Left hindlimb (tissue), 1 donor: ENCODE data around the gene KCNH3.
A peak's percentile ranks its signal among the peaks of the same experiment; 100 is the strongest.
"Not testable (repeated sequence)": the region's sequence is repeated elsewhere in the genome, so short reads cannot be mapped to it uniquely, and the experiment has no call there.

Source experiments
- DNase-seq: peaks from one replicate; pipeline ENCODE4 v3.0.0-alpha.2; 2018

Gene KCNH3

GRCh38 chr12:49538510-49539403 is at the start of gene KCNH3:
TSS of gene KCNH3 (plus strand) at chr12:49539030. CDS start at chr12:49539417, 387 bp downstream.
- DNase-seq = peak; percentile 84

- no peak for DNase-seq
These were observed 49.7 kb upstream of the KCNH3 start for GRCh38 chr12:49489154-49489553.

GRCh38 chr12:49489720-49490119 is 49.1 kb upstream of the KCNH3 start:
- DNase-seq = no peak

- no peak for DNase-seq
These were observed 47.0 kb upstream of the KCNH3 start for GRCh38 chr12:49491823-49492222.

- DNase-seq = no peak
These were observed 44.9 kb upstream of the KCNH3 start for GRCh38 chr12:49493900-49494299.

GRCh38 chr12:49496417-49497360 is 42.1 kb upstream of the KCNH3 start:
- no peak for DNase-seq

- DNase-seq = no peak
These were observed 36.9 kb upstream of the KCNH3 start for GRCh38 chr12:49501895-49502294.

GRCh38 chr12:49502590-49502989 is 36.2 kb upstream of the KCNH3 start:
- no peak for DNase-seq

GRCh38 chr12:49503674-49504180 is 35.1 kb upstream of the KCNH3 start:
- no peak for DNase-seq

- DNase-seq = no peak
These were observed 33.2 kb upstream of the KCNH3 start for GRCh38 chr12:49505672-49506071.

GRCh38 chr12:49507139-49507538 is 31.7 kb upstream of the KCNH3 start:
- no peak for DNase-seq

GRCh38 chr12:49509681-49510080 is 29.1 kb upstream of the KCNH3 start:
- DNase-seq = not testable (repeated sequence)

- no peak for DNase-seq
These were observed 27.4 kb upstream of the KCNH3 start for GRCh38 chr12:49511410-49511809.

- DNase-seq = no peak
These were observed 26.3 kb upstream of the KCNH3 start for GRCh38 chr12:49512546-49512945.

GRCh38 chr12:49515266-49515665 is 23.6 kb upstream of the KCNH3 start:
- no peak for DNase-seq

GRCh38 chr12:49518914-49519573 is 19.8 kb upstream of the KCNH3 start:
- DNase-seq = no peak

- DNase-seq = no peak
These were observed 19.3 kb upstream of the KCNH3 start for GRCh38 chr12:49519574-49519936.

- DNase-seq = no peak
These were observed 17.4 kb upstream of the KCNH3 start for GRCh38 chr12:49521389-49521788.

- no peak for DNase-seq
These were observed 14.0 kb upstream of the KCNH3 start for GRCh38 chr12:49524660-49525324.

GRCh38 chr12:49525942-49526341 is 12.9 kb upstream of the KCNH3 start:
- no peak for DNase-seq

- DNase-seq = no peak
These were observed 11.3 kb upstream of the KCNH3 start for GRCh38 chr12:49527361-49528130.

GRCh38 chr12:49529414-49529813 is 9.4 kb upstream of the KCNH3 start:
- no peak for DNase-seq
